ENCODE results near the gene FGB. TPM values are rescaled to one million over a fixed set of nuclear protein-coding genes. Genes with fewer than 3 reads are reported as not detected.

The FGB gene
- total and polyA plus RNA-seq, 2 experiments from 2014 or later, result not detected

DNA sequence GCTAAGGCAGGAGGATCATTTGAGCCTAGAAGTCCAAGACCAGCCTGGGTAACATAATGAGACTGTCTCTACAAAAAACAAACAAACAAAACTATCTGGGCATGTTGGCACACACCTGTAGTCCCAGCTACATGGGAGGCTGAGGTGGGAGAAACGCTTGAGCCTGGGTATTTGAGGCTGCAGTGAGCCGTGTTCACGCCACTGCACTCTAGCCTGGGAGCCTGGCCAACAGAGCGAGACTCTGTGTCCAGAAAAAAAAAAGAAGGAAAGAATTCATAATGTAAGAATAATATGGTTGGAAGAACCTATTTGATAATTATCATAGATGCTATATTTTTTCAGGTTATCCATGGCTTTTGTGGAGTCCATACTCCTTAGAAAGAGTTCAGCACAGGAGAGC lies 45.2 kb upstream of the FGB start:
- Histone ChIP-seq H3K9me2 (ENCODE audit: insufficient read depth) (no peaks in the 10 kb centered on the region), H3F3A (replicated peaks; ENCODE audit: low read depth) (no peaks in the 10 kb centered on the region), H3K4me1 (ENCODE audit: insufficient read depth) (peaks cover 3% of the 10 kb centered on the region), H3K27me3 (ENCODE audit: insufficient read depth) (no peaks in the 10 kb centered on the region), H3K4me3 (no peak overlapping the region), H3K79me2 (replicated peaks; ENCODE audit: insufficient read depth) (no peaks in the 10 kb centered on the region), H2AFZ (no peak overlapping the region), H3K27ac (ENCODE audit: low read depth) (no peak overlapping the region), H3K4me2 (no peak overlapping the region), H3K36me3 (ENCODE audit: insufficient read depth) (no peaks in the 10 kb centered on the region), H4K20me1 (replicated peaks; ENCODE audit: insufficient read depth) (no peaks in the 10 kb centered on the region)
- H3K4me3 Mint-ChIP-seq, result no peak overlapping the region
- H3K9me3 Mint-ChIP-seq, result peaks cover 5% of the 10 kb centered on the region; the same call in 2 of the 3 replicates
- no peaks in the 10 kb centered on the region for H3K27me3 Mint-ChIP-seq (ENCODE audit: insufficient read depth, low read depth, poor library complexity)
- TF ChIP-seq JUNB (IDR thresholded peaks at IDR 0.05; ENCODE audit: unreplicated experiment) (no peak), POLR2AphosphoS5 (IDR thresholded peaks at IDR 0.05; ENCODE audit: low read depth) (no peak), ZNF114 (CRISPR knock-in tag; IDR thresholded peaks at IDR 0.05) (no peak), NANOG (IDR thresholded peaks at IDR 0.05; ENCODE audit: borderline replicate concordance) (no peak), EZH2 (IDR thresholded peaks at IDR 0.05; ENCODE audit: low read depth, unreplicated experiment) (no peak), CREB1 (CRISPR knock-in tag; IDR thresholded peaks at IDR 0.05; ENCODE audit: low read depth) (no peak), STAT1 (IDR thresholded peaks at IDR 0.05; ENCODE audit: unreplicated experiment) (no peak), ZNF331 (CRISPR knock-in tag; IDR thresholded peaks at IDR 0.05; ENCODE audit: low read depth) (no peak), EZH2phosphoT487 (IDR thresholded peaks at IDR 0.05; ENCODE audit: unreplicated experiment) (no peak)
- TF ChIP-seq, protein P1, sequence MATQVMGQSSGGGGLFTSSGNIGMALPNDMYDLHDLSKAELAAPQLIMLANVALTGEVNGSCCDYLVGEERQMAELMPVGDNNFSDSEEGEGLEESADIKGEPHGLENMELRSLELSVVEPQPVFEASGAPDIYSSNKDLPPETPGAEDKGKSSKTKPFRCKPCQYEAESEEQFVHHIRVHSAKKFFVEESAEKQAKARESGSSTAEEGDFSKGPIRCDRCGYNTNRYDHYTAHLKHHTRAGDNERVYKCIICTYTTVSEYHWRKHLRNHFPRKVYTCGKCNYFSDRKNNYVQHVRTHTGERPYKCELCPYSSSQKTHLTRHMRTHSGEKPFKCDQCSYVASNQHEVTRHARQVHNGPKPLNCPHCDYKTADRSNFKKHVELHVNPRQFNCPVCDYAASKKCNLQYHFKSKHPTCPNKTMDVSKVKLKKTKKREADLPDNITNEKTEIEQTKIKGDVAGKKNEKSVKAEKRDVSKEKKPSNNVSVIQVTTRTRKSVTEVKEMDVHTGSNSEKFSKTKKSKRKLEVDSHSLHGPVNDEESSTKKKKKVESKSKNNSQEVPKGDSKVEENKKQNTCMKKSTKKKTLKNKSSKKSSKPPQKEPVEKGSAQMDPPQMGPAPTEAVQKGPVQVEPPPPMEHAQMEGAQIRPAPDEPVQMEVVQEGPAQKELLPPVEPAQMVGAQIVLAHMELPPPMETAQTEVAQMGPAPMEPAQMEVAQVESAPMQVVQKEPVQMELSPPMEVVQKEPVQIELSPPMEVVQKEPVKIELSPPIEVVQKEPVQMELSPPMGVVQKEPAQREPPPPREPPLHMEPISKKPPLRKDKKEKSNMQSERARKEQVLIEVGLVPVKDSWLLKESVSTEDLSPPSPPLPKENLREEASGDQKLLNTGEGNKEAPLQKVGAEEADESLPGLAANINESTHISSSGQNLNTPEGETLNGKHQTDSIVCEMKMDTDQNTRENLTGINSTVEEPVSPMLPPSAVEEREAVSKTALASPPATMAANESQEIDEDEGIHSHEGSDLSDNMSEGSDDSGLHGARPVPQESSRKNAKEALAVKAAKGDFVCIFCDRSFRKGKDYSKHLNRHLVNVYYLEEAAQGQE (IDR thresholded peaks at IDR 0.05; ENCODE audit: unreplicated experiment), result no peak
- TF ChIP-seq, protein P2, sequence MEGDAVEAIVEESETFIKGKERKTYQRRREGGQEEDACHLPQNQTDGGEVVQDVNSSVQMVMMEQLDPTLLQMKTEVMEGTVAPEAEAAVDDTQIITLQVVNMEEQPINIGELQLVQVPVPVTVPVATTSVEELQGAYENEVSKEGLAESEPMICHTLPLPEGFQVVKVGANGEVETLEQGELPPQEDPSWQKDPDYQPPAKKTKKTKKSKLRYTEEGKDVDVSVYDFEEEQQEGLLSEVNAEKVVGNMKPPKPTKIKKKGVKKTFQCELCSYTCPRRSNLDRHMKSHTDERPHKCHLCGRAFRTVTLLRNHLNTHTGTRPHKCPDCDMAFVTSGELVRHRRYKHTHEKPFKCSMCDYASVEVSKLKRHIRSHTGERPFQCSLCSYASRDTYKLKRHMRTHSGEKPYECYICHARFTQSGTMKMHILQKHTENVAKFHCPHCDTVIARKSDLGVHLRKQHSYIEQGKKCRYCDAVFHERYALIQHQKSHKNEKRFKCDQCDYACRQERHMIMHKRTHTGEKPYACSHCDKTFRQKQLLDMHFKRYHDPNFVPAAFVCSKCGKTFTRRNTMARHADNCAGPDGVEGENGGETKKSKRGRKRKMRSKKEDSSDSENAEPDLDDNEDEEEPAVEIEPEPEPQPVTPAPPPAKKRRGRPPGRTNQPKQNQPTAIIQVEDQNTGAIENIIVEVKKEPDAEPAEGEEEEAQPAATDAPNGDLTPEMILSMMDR (conservative IDR thresholded peaks at IDR 0.05; ENCODE audit: low read depth in 2 of 2), result no peak
- TF ChIP-seq, protein P3, sequence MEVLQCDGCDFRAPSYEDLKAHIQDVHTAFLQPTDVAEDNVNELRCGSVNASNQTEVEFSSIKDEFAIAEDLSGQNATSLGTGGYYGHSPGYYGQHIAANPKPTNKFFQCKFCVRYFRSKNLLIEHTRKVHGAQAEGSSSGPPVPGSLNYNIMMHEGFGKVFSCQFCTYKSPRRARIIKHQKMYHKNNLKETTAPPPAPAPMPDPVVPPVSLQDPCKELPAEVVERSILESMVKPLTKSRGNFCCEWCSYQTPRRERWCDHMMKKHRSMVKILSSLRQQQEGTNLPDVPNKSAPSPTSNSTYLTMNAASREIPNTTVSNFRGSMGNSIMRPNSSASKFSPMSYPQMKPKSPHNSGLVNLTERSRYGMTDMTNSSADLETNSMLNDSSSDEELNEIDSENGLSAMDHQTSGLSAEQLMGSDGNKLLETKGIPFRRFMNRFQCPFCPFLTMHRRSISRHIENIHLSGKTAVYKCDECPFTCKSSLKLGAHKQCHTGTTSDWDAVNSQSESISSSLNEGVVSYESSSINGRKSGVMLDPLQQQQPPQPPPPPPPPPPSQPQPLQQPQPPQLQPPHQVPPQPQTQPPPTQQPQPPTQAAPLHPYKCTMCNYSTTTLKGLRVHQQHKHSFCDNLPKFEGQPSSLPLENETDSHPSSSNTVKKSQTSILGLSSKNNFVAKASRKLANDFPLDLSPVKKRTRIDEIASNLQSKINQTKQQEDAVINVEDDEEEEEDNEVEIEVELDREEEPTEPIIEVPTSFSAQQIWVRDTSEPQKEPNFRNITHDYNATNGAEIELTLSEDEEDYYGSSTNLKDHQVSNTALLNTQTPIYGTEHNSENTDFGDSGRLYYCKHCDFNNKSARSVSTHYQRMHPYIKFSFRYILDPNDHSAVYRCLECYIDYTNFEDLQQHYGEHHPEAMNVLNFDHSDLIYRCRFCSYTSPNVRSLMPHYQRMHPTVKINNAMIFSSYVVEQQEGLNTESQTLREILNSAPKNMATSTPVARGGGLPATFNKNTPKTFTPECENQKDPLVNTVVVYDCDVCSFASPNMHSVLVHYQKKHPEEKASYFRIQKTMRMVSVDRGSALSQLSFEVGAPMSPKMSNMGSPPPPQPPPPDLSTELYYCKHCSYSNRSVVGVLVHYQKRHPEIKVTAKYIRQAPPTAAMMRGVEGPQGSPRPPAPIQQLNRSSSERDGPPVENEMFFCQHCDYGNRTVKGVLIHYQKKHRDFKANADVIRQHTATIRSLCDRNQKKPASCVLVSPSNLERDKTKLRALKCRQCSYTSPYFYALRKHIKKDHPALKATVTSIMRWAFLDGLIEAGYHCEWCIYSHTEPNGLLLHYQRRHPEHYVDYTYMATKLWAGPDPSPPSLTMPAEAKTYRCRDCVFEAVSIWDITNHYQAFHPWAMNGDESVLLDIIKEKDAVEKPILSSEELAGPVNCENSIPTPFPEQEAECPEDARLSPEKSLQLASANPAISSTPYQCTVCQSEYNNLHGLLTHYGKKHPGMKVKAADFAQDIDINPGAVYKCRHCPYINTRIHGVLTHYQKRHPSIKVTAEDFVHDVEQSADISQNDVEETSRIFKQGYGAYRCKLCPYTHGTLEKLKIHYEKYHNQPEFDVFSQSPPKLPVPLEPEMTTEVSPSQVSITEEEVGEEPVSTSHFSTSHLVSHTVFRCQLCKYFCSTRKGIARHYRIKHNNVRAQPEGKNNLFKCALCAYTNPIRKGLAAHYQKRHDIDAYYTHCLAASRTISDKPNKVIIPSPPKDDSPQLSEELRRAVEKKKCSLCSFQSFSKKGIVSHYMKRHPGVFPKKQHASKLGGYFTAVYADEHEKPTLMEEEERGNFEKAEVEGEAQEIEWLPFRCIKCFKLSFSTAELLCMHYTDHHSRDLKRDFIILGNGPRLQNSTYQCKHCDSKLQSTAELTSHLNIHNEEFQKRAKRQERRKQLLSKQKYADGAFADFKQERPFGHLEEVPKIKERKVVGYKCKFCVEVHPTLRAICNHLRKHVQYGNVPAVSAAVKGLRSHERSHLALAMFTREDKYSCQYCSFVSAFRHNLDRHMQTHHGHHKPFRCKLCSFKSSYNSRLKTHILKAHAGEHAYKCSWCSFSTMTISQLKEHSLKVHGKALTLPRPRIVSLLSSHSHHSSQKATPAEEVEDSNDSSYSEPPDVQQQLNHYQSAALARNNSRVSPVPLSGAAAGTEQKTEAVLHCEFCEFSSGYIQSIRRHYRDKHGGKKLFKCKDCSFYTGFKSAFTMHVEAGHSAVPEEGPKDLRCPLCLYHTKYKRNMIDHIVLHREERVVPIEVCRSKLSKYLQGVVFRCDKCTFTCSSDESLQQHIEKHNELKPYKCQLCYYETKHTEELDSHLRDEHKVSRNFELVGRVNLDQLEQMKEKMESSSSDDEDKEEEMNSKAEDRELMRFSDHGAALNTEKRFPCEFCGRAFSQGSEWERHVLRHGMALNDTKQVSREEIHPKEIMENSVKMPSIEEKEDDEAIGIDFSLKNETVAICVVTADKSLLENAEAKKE (CRISPR knock-in tag; IDR thresholded peaks at IDR 0.05), result no peak
- TF ChIP-seq, protein P4, sequence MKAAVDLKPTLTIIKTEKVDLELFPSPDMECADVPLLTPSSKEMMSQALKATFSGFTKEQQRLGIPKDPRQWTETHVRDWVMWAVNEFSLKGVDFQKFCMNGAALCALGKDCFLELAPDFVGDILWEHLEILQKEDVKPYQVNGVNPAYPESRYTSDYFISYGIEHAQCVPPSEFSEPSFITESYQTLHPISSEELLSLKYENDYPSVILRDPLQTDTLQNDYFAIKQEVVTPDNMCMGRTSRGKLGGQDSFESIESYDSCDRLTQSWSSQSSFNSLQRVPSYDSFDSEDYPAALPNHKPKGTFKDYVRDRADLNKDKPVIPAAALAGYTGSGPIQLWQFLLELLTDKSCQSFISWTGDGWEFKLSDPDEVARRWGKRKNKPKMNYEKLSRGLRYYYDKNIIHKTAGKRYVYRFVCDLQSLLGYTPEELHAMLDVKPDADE (IDR thresholded peaks at IDR 0.05), result no peak
- no peak for DNase-seq (ENCODE audit: low spot score)
- no peak for ATAC-seq
- H3K27ac Mint-ChIP-seq, result no peak overlapping the region
- peaks cover 3% of the 10 kb centered on the region; the same call in 2 of the 3 replicates for H3K4me1 Mint-ChIP-seq
- no peaks in the 10 kb centered on the region for H3K36me3 Mint-ChIP-seq (ENCODE audit: low read depth)

All from GM23338 (cell line).